ENCODE results near the gene DNAH8.
"Not testable (repeated sequence)": the region's sequence is repeated elsewhere in the genome, so short reads cannot be mapped to it uniquely, and the experiment has no call there.

Gene DNAH8

GRCh38 chr6:38906582-38906981 lies 191.5 kb downstream of the DNAH8 start:
- DNase-seq (ENCODE audit: low read depth in 2 of 2) = no peak

- no peak for DNase-seq (ENCODE audit: low read depth in 2 of 2)
Observed at GRCh38 chr6:38907264-38907663, 192.2 kb downstream of the DNAH8 start.

GRCh38 chr6:38909015-38909730 lies 194.1 kb downstream of the DNAH8 start:
- DNase-seq (ENCODE audit: low read depth in 2 of 2) = no peak

GRCh38 chr6:38910207-38910606 lies 195.1 kb downstream of the DNAH8 start:
- DNase-seq (ENCODE audit: low read depth in 2 of 2) = no peak

- DNase-seq (ENCODE audit: low read depth in 2 of 2) = no peak
Observed at GRCh38 chr6:38912378-38912777, 197.3 kb downstream of the DNAH8 start.

GRCh38 chr6:38915205-38915925 lies 200.3 kb downstream of the DNAH8 start:
- DNase-seq (ENCODE audit: low read depth in 2 of 2) = no peak

GRCh38 chr6:38921540-38921939 lies 206.4 kb downstream of the DNAH8 start:
- DNase-seq (ENCODE audit: low read depth in 2 of 2) = not testable (repeated sequence)

GRCh38 chr6:38924791-38925509 lies 209.8 kb downstream of the DNAH8 start:
- no peak for DNase-seq (ENCODE audit: low read depth in 2 of 2)

GRCh38 chr6:38929560-38929959 lies 214.4 kb downstream of the DNAH8 start:
- no peak for DNase-seq (ENCODE audit: low read depth in 2 of 2)

GRCh38 chr6:38933426-38933825 lies 218.3 kb downstream of the DNAH8 start:
- DNase-seq (ENCODE audit: low read depth in 2 of 2) = no peak

- no peak for DNase-seq (ENCODE audit: low read depth in 2 of 2)
Observed at GRCh38 chr6:38935051-38935450, 219.9 kb downstream of the DNAH8 start.

- DNase-seq (ENCODE audit: low read depth in 2 of 2) = no peak
Observed at GRCh38 chr6:38937839-38938613, 222.9 kb downstream of the DNAH8 start.

GRCh38 chr6:38938741-38939140 lies 223.6 kb downstream of the DNAH8 start:
- DNase-seq (ENCODE audit: low read depth in 2 of 2) = no peak

- no peak for DNase-seq (ENCODE audit: low read depth in 2 of 2)
Observed at GRCh38 chr6:38942442-38942841, 227.3 kb downstream of the DNAH8 start.

- DNase-seq (ENCODE audit: low read depth in 2 of 2) = no peak
Observed at GRCh38 chr6:38942965-38943364, 227.9 kb downstream of the DNAH8 start.

- no peak for DNase-seq (ENCODE audit: low read depth in 2 of 2)
Observed at GRCh38 chr6:38943964-38944363, 228.9 kb downstream of the DNAH8 start.

- DNase-seq (ENCODE audit: low read depth in 2 of 2) = no peak
Observed at GRCh38 chr6:38944655-38945279, 229.7 kb downstream of the DNAH8 start.

- no peak for DNase-seq (ENCODE audit: low read depth in 2 of 2)
Observed at GRCh38 chr6:38955861-38956260, 240.8 kb downstream of the DNAH8 start.

GRCh38 chr6:38957426-38957825 lies 242.3 kb downstream of the DNAH8 start:
- no peak for DNase-seq (ENCODE audit: low read depth in 2 of 2)

- DNase-seq (ENCODE audit: low read depth in 2 of 2) = no peak
Observed at GRCh38 chr6:38959138-38959537, 244.0 kb downstream of the DNAH8 start.

GRCh38 chr6:38968702-38969149 lies 253.6 kb downstream of the DNAH8 start:
- no peak for DNase-seq (ENCODE audit: low read depth in 2 of 2)
